Measurements from ENCODE around the gene NBEA. TPM values are rescaled to one million over a fixed set of nuclear protein-coding genes. Genes with fewer than 3 reads are reported as not detected.

Gene NBEA
- total RNA-seq, 2 donors from 2014 or later, result 12.2 to 20.8 TPM

GRCh38 chr13:35219021-35219420 lies 277.0 kb downstream of the NBEA start:
- intact Hi-C loops (cut with DNase I), result no loop called here
- ATAC-seq (no peak), DNase-seq (no peak)

DNA sequence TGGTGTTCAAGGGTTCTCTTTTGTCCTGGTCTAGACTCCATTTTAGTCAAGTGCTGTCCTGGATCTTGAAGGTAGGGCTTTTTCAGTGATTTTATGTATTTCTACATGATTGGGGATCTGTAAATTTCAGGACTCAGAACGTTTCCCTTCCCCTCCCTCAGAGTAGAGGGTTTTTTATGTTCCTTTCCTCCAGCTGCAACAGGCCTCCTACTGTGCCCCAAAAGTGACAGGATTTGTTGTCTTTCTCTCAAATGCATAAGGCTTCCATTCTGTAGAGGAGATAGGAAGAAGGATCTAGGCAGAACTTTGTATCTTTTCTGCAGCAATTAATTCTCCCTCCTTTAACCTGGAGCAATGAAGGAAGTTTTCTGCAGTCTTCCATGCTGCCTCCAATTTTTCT lies 283.1 kb downstream of the NBEA start:
- intact Hi-C loops (cut with DNase I), result no loop called here
- no peak for DNase-seq
- ATAC-seq, result no peak

DNA sequence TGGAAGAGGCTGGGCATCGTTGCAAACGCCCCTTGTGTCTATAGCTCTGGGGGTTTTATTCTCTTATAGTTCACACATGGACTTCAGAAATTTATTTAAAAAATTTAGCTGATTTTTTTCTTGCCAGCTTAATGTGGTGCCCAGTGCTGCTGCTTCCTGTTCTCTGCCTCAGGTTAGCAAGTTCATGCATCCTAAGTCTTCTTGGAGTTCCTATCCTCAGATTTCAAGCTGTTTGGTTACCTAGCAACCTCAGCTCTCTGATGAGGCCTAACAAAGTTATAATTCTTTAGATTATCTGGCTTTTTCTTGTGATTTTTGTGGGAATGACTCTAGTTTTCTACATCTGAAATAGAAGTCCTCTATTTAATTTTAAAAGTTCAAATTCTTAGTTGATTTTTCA lies 283.5 kb downstream of the NBEA start:
- intact Hi-C loops (cut with DNase I), result no loop called here
- no peak for ATAC-seq
- DNase-seq, result no peak

DNA sequence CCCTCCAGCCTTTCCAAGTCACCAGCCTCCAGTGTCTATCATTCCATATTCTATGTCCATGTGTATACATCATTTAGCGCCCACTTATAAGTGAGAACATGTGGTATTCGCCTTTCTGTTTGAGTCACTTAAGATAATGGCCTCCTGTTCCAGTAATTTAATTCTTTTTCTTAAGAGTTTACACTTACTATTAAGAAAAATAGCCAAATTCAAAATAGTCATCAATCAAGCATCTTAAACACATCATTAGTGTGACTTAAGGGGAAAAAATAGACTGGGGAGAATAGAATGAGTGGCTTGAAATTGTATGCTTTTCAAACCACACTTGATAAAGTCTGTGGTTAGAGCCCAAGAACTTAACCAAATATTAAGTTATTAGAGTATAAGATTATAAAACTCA lies 286.5 kb downstream of the NBEA start:
- intact Hi-C loops (cut with DNase I), result no loop called here
- ATAC-seq, result no peak
- no peak for DNase-seq

DNA sequence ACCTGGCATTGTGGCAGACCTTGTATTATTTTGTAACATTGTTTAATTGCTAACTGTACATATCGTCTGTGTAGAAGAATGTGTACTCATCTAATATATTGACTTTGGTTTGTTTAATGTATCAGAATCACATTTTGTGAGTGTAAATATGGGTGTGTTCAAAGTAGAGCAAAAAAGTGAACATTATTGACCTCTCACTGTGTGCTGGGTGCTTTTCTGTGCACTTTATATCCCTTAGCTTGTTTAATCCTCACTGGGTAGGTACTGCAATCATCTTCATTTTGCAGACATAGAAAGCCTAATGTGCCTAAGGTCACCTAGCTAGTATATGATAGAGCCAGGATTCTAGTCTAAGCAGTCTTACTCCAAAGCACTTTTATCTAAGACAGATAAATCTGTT lies 289.4 kb downstream of the NBEA start:
- no peak for DNase-seq
- no peak for ATAC-seq
- intact Hi-C loops (cut with DNase I), result no loop called here

DNA sequence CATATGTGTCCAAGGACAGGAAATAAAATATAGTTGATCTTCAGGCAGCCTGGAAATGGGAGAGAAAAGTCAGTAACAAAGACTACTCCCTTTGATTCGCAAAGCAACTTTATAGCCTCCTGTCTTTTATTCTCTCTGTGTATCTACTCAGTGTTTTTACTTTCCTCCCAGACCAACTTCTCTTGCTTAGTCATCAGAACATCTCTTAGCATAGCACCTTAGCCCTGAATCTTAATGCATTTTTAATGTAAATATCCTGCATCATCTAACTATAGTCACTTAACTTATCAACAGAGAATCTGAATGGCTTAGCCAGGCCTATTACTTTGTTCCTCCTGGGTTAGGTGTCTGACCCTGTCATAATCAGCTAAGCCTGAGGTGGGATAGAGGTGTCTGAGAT lies 296.2 kb downstream of the NBEA start:
- no peak for ATAC-seq
- no peak for DNase-seq
- intact Hi-C loops (cut with DNase I), result no loop called here

DNA sequence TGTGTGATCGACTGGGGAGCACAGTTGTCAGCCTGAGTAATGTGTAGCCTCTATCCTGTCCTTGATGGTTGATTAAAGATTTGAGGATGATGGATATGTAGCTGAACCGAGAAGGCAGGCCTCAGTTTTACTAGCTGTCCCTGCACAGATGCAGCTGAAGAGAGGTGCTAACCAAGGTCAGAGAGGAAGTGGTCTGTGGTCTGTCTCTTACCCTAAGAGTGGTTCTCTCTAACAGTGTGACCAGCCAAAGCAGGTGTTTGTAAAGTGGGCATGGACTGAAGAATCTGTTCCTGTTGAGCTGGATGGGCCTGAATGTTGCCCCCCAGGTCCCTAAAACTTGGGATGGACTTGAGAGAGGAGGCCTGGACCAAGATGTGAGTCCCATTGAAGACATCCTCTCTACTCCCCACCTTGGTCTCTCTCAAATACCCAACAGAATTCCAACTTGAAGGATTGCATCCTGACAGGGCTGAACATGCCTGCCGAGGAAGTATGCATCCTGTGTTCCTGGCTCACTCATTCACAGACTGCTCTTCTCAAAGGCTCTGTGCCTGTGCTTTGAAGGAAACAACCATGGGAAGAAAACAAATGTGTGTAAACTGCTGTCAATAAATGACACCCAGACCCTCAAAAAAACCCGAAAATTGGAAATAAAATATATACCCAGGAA lies 310.6 kb downstream of the NBEA start:
- ATAC-seq, result no peak
- no peak for DNase-seq
- intact Hi-C loops (cut with DNase I), result no loop called here

DNA sequence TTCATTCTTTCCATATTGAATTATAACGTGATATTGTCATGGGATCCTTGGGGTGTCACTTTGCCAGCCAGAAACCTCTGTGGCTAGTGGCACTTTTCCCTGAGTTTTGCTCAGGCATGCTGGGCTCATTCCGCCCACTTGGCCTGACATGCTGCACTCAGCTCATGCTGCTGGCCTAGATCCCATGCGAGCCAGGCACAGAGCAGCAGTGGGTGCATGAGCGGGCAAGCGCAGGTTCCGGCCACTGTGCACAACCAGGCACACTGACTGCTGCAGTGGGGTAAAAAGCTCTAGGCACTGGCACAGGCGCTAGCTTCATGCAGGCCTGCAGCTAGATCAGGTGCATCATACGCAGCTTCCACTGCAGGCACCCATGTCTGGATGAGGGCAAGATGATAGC lies 313.2 kb downstream of the NBEA start:
- intact Hi-C loops (cut with DNase I), result no loop called here
- no peak for ATAC-seq
- no peak for DNase-seq

GRCh38 chr13:35256459-35257148 lies 314.5 kb downstream of the NBEA start:
- no peak for DNase-seq
- no peak for ATAC-seq
- intact Hi-C loops (cut with DNase I), result no loop called here

GRCh38 chr13:35260316-35260715 lies 318.2 kb downstream of the NBEA start:
- intact Hi-C loops (cut with DNase I), result no loop called here
- DNase-seq (no peak), ATAC-seq (no peak)

GRCh38 chr13:35266412-35266811 lies 324.3 kb downstream of the NBEA start:
- intact Hi-C loops (cut with DNase I), result no loop called here
- DNase-seq, result no peak

GRCh38 chr13:35278917-35279316 lies 336.8 kb downstream of the NBEA start:
- DNase-seq (no peak), ATAC-seq (no peak)
- intact Hi-C loops (cut with DNase I), result no loop called here

More at GRCh38 chr13:35266412-35266811, 324.3 kb downstream of the NBEA start:
- ATAC-seq, result no peak

DNA sequence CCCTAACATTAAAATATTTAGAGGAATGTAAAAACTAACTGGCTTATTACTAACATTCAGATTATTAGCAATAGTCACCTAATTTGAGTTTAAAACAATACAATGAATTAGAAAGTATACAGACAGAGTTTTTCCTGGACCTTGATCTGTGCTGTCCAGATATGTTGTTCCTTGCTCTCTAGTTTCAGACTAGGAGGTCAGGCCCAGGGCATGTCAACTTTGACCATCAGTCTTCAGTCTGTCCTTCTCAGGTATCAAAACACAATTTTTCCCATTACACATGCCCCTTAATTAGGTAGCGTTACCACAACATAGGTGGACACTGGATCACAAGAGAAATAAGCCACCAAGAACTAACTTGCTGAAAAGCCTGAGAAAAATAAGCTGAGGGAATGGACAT lies 337.4 kb downstream of the NBEA start:
- no peak for DNase-seq
- ATAC-seq, result no peak
- intact Hi-C loops (cut with DNase I), result no loop called here

DNA sequence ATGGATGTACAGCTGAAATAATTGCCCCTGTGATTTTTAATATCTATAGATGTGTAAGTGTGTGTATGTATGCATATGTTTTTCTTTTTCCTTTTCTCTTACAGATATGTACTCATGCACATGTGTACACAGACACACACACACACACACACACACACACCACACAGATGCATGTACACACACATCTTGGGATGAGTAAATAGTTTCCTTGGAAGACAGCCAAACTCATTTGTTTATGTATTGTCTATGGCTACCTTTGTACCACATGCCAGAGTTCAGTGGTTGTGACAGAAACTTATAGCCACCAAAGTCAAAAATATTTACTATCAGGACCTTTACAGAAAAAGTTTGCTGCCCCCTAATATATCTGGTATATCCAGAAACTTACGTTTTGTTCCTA lies 341.8 kb downstream of the NBEA start:
- DNase-seq (no peak), ATAC-seq (no peak)

GRCh38 chr13:35285677-35286076 lies 343.6 kb downstream of the NBEA start:
- DNase-seq (no peak), ATAC-seq (peak in 1 of 2 donors; percentile 44)
- intact Hi-C loops (cut with DNase I), result no loop called here

More for the DNA sequence above, 341.8 kb downstream of the NBEA start:
- intact Hi-C loops (cut with DNase I), result no loop called here

- intact Hi-C loops (cut with DNase I), result no loop called here
- DNase-seq (no peak), ATAC-seq (no peak)
Measured at GRCh38 chr13:35292329-35292728, 350.3 kb downstream of the NBEA start.

- DNase-seq, result no peak
- intact Hi-C loops (cut with DNase I), result no loop called here
Measured at GRCh38 chr13:35293579-35294226, 351.6 kb downstream of the NBEA start.

GRCh38 chr13:35309706-35310105 lies 367.6 kb downstream of the NBEA start:
- DNase-seq (no peak), ATAC-seq (no peak)
- intact Hi-C loops (cut with DNase I), result no loop called here

More at GRCh38 chr13:35293579-35294226, 351.6 kb downstream of the NBEA start:
- no peak for ATAC-seq

- ATAC-seq, result no peak
- intact Hi-C loops (cut with DNase I), result no loop called here
- DNase-seq, result no peak
Measured at GRCh38 chr13:35332134-35332533, 390.1 kb downstream of the NBEA start.

- intact Hi-C loops (cut with DNase I), result no loop called here
- DNase-seq (no peak), ATAC-seq (no peak)
Measured at GRCh38 chr13:35333157-35333556, 391.1 kb downstream of the NBEA start.

DNA sequence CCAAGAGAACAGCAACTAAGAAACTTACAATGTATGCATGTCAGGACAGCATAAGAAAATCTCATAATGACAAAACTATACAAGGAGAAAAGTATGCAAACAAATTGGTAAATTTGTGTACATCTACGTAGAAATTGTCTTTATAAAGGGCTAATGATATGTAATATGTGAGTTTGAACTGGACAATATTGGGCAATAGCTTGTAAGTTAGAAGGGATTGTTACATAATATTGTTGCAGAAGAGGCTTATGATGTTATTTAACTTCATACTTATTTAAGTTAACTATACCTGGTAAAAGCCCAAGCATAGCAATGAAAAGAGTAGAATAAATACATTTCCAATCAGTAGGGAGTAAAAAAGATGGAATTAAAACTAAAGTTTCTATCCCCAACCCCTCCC lies 400.4 kb downstream of the NBEA start:
- DNase-seq (no peak), ATAC-seq (no peak)
- intact Hi-C loops (cut with DNase I), result no loop called here

Measured in left cardiac atrium (tissue), 4 donors.